ENCODE measurements around the gene CLIC3.
"Not testable (repeated sequence)": the region's sequence is repeated elsewhere in the genome, so short reads cannot be mapped to it uniquely, and the experiment has no call there.

Gene CLIC3

DNA sequence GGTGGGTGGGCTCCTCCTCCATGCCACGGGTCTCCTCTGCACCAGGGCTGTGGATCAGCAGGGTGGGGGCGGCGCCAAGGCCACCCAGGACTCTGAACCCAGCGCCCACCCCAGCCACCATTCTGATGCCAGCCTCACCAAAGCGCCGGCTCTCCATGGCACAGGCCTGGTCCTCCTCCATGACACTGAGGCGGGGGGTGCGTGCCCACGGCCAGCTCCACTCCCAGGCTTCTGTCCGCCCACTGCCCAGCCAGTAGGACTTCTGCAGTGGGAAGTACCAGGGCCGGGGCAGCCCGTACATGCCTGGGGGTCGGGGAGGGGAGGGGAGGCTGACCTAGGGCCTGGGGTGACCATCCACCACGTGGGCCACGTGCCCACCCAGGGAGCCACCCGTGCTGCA, 20.1 kb upstream of the CLIC3 start:
- DNase-seq = no peak

GRCh38 chr9:137015976-137016375, 19.6 kb upstream of the CLIC3 start:
- no peak for DNase-seq

- DNase-seq = no peak
Measured at GRCh38 chr9:137015540-137015930, 19.2 kb upstream of the CLIC3 start.

GRCh38 chr9:137014776-137015539, 18.6 kb upstream of the CLIC3 start:
- DNase-seq = no peak

DNA sequence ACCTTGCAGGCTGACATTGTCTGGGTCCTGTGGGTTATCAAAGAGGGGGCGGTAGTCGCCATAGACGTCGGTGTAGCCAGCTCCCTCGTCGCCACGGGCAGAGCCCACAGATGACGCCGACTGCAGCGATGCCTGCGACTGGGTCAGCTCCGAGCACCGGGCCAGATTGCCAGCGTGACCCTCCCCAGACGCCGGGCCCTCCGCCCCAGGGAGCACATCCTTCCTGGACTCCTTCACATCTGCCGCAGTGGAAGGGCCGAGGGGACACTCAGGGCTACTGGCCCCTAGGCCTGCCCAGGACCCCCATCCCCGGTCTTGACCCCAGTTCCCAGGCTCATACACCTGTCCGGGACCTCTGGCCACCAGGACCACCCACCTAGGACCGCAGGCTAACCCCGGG, 17.8 kb upstream of the CLIC3 start:
- DNase-seq = no peak

- no peak for DNase-seq
Measured at GRCh38 chr9:137013571-137013940, 17.2 kb upstream of the CLIC3 start.

- no peak for DNase-seq
Measured at GRCh38 chr9:137012694-137013570, 16.6 kb upstream of the CLIC3 start.

GRCh38 chr9:137011907-137012675, 15.7 kb upstream of the CLIC3 start:
- no peak for DNase-seq

- no peak for DNase-seq
Measured at GRCh38 chr9:137011156-137011555, 14.8 kb upstream of the CLIC3 start.

- no peak for DNase-seq
Measured at GRCh38 chr9:137009938-137010732, 13.8 kb upstream of the CLIC3 start.

DNA sequence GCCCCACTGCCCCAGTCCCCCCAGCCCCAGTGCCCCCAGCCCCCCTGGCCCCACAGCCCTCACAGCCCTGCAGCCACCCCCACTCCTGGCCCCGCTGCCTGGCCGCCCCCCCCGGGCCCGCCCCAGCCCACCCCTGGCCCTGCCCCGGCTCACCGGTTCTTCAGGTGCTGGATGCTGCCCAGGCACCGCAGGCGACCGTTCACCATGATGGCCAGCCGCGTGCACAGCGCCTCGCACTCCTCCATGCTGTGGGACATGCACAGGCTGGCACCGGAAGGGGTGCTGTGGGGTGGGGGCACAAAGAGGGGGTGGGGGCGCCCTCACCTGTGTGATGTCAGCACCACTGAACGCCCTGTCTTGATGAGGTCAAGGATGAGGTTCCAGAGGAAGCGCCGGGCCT, 12.8 kb upstream of the CLIC3 start:
- DNase-seq = no peak

- DNase-seq = no peak
Measured at GRCh38 chr9:137008312-137008711, 11.9 kb upstream of the CLIC3 start.

GRCh38 chr9:137007816-137008270, 11.5 kb upstream of the CLIC3 start:
- DNase-seq = no peak

DNA sequence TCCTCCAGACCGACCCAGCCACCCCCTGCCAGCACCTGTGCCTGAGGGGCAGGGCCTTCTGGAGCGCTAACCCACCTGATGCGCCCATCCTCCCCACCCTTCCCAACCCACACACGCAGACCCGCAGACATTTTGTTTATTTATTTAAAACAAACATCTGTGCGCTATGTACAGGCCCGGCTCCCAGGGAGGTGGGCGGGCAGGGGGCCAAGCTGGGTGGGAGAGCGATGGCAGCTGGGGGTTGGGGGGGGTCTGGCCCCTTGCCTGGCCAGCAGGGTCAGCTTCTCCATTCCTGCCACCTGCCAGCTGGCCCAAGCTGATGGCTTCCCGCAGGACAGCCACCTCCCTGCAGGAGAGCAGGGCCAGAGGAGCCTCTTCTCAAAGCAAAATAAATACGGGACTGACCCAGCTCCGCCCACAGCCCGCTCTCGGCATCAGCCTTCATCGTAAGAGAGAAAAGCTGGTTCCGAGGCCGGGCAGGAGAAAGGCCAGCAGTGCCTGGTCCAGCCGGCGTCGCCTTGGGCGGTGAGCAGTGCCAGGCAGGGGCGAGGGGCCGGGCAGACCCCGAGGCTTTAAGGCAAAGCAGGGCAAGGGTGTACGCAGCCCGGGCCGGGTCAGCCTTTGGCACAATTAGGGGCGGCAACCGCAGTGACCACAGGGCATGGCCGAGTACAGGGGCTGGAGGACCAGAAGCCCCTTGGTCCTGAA, 10.9 kb upstream of the CLIC3 start:
- DNase-seq = no peak

DNA sequence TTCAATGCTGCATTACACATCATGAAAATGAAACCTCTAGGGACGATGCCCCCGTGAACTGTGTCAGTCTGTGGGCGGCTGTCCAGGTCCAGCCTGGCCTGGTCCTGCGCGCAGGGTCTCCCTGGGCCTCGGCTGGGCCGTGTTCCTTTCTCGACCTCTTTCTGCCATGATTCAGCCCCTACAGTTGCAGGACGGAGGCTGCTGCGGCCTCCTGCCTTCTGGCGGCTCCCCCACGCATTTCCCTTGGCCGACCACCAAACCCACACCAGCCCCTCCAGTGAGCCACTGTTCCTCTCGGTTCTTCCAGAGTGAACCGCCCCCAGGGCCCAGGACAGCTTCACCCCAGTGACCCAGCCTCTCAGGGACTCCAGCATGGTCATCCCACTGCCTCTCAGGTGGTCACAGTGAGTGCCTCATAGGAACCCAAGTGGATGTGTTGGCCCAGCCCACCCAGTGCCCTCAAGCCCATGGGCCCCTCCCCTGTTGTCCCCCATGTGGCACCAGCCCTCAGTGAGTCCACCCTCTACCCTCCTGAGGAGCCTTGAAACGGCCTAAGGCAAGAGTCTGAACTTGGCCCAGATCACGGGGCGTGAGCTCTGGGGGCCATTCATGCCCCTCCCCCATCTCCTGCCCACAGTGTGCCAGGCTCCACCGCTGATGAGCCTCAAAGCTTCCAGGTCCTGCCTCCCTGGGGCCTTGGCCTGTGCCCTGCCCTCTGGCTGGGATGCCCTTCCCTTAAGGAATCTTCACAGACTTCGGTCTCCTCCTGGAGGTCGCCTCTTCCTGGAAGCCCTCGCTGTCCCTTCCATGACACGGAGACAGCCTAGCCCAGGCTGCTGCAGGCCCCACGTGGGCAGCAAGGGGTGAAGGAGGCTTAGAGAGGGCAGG, 10.0 kb upstream of the CLIC3 start:
- DNase-seq = no peak

GRCh38 chr9:137004285-137004684, 7.9 kb upstream of the CLIC3 start:
- not testable (repeated sequence) for DNase-seq

- DNase-seq = no peak
Measured at GRCh38 chr9:137002646-137003041, 6.3 kb upstream of the CLIC3 start.

GRCh38 chr9:137001857-137002645, 5.7 kb upstream of the CLIC3 start:
- no peak for DNase-seq

DNA sequence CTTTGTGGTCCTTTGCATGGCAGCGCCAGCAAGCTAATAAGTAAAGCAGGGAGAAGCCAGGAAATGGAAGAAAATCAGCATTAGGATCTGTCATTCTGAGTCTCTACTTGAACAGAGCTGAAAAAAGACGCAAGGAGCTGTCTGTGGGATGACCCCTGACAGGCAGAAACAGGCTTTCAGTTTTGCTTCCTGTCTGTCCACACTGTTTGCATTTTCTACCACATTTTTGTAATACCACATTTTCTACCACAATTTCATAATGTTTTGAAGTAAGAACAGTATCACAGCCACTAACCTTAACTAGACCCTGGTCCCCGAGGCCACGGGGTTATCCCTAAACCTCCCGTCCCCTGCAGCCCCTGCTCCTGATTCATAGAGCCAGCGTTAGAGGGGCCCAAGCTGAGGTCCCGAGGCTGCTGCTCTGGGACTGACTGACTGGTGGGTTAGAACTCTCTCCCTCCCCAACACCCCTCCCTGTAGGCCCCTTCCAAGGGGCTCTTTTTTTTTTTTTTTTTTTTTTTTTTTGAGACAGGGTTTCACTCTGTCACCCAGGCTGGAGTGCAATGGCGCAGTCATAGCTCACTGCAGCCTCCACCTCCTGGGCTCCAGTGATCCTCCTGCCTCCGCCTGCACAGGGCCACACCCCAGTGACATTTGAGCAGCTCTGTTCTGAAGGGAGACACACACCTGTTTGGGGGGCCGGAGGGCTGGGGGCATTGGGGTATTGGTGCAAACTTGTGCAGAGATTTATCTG, 4.0 kb upstream of the CLIC3 start:
- DNase-seq = no peak

Data from NCI-H1694 (cell line).